HCT116 (cell line): Measurements from ENCODE around the gene DPM2. TPM values are rescaled to one million over a fixed set of nuclear protein-coding genes. Genes with fewer than 3 reads are reported as not detected.

ENCODE experiments used
- ATAC-seq: fragments of 200-7000 bp; cut with Tn5 transposase; 2 replicates; pipeline ENCODE4 v1.9.1; 2020; ENCODE audit warnings: mild to moderate bottlenecking, moderate library complexity
- BruUV-seq: library from RNA; stranded (reverse); fragments of 400-500 nt; replicated peaks from 2 replicates; lab custom pipeline; 2021; lab: Mats Ljungman, UMichigan
- CTCF ChIA-PET: fragments of 300-600 bp; sonication (Branson Sonifier 250); formaldehyde crosslinking; loops from one replicate; lab custom pipeline; 2021; ENCODE audit warnings: antibody characterized with exemption; lab: Charles Lee
- POLR2A ChIA-PET: fragments of 300-600, 350-600 bp; sonication (Branson Sonifier 250); formaldehyde crosslinking; loops from one replicate; lab custom pipeline; 2021; ENCODE audit warnings: antibody characterized with exemption; lab: Charles Lee
- RAD21 ChIA-PET, 2 experiments: fragments of 300-600 bp; sonication (Branson Sonifier 250); formaldehyde crosslinking; loops; one replicate each; lab custom pipeline; 2023; ENCODE audit warnings: low total read pairs in 2 of 2; ENCODE audit not compliant: uncharacterized antibody in 2 of 2, unreplicated experiment in 2 of 2, low non-redundant PET in 1 of 2; lab: Charles Lee
- DNase-seq: peaks from one replicate; pipeline ENCODE4 v3.0.0-alpha.2; 2010; ENCODE audit warnings: low read depth, low spot score
- H2AFZ ChIP-seq: fragments of 200-600 bp; shearing (Covaris generic), sonication (generic); 2 replicates; pipeline ENCODE4 v1.6.1; 2017; ENCODE audit warnings: low read depth, mixed run types, mixed read lengths, antibody characterized with exemption, low read length; ENCODE audit not compliant: poor library complexity, severe bottlenecking
- H3K27ac ChIP-seq: 2 replicates; pipeline ENCODE4 v1.5.1; 2012; ENCODE audit warnings: low read depth, low read length
- H3K27me3 ChIP-seq: fragments of 200-600 bp; sonication (generic); 2 replicates; pipeline ENCODE4 v1.6.1; 2016; ENCODE audit warnings: mixed run types, low read length, mixed read lengths; ENCODE audit not compliant: insufficient read depth
- H3K36me3 ChIP-seq, 2 experiments: fragments of 200-500 bp in 1 of 2; fragments of 200-600 bp in 1 of 2; sonication (Bioruptor generic) in 1 of 2; sonication (generic) in 1 of 2; 2 replicates each; pipeline versions ENCODE4 v1.5.1 to v1.6.1; 2014 to 2016; ENCODE audit warnings: low read length in 2 of 2, inconsistent platforms in 1 of 2, mixed read lengths in 1 of 2, mixed run types in 1 of 2; ENCODE audit not compliant: insufficient read depth in 2 of 2, control insufficient read depth in 1 of 2
- H3K4me1 ChIP-seq, 2 experiments: fragments of 200-600 bp in 1 of 2; sonication (generic) in 1 of 2; 2 replicates each; pipeline versions ENCODE4 v1.5.1 to v1.6.1; 2012 to 2017; ENCODE audit warnings: low read length in 2 of 2, inconsistent platforms in 1 of 2, mild to moderate bottlenecking in 1 of 2, mixed read lengths in 1 of 2, mixed run types in 1 of 2, moderate library complexity in 1 of 2; ENCODE audit not compliant: insufficient read depth in 2 of 2, control insufficient read depth in 1 of 2
- H3K4me2 ChIP-seq: fragments of 200-600 bp; sonication (generic); 2 replicates; pipeline ENCODE4 v1.6.1; 2017; ENCODE audit warnings: mixed run types, low read length, mixed read lengths
- H3K4me3 ChIP-seq, 2 experiments: fragments of 200-600 bp in 1 of 2; sonication (generic) in 1 of 2; replicated peaks in 1 of 2; 2 replicates each; pipeline ENCODE4 v1.5.1; 2011 to 2016; ENCODE audit warnings: low read length in 2 of 2, control low read depth in 1 of 2, low read depth in 1 of 2, mild to moderate bottlenecking in 1 of 2, mixed read lengths in 1 of 2, mixed run types in 1 of 2
- H3K79me2 ChIP-seq: fragments of 200-600 bp; sonication (generic); 2 replicates; pipeline ENCODE4 v1.6.1; 2017; ENCODE audit warnings: mild to moderate bottlenecking, mixed run types, low read length, moderate library complexity, mixed read lengths; ENCODE audit not compliant: insufficient read depth
- H3K9ac ChIP-seq: fragments of 200-600 bp; sonication (generic); 2 replicates; pipeline ENCODE4 v1.6.1; 2016; ENCODE audit warnings: low read length, mixed read lengths
- H3K9me2 ChIP-seq: fragments of 200-600 bp; sonication (generic), shearing (Covaris generic); 2 replicates; pipeline ENCODE4 v1.6.1; 2017; ENCODE audit warnings: mixed run types, mild to moderate bottlenecking, moderate library complexity; ENCODE audit not compliant: insufficient read depth
- H3K9me3 ChIP-seq, 2 experiments: fragments of 200-500 bp in 1 of 2; fragments of 200-600 bp in 1 of 2; sonication (Bioruptor generic) in 1 of 2; sonication (generic) in 1 of 2; 2 replicates each; pipeline ENCODE4 v1.6.1; 2014 to 2017; ENCODE audit warnings: low read length in 2 of 2, mixed read lengths in 2 of 2, inconsistent platforms in 1 of 2, low read depth in 1 of 2, mild to moderate bottlenecking in 1 of 2, mixed run types in 1 of 2, moderate library complexity in 1 of 2; ENCODE audit not compliant: control insufficient read depth in 1 of 2, insufficient read depth in 1 of 2
- H4K20me1 ChIP-seq: fragments of 200-600 bp; sonication (generic), shearing (Covaris generic); 2 replicates; pipeline ENCODE4 v1.6.1; 2017; ENCODE audit warnings: mixed run types, mild to moderate bottlenecking, moderate library complexity; ENCODE audit not compliant: insufficient read depth
- EZH2 ChIP-seq: fragments of 200-600 bp; sonication (generic); IDR thresholded peaks from 2 replicates; pipeline ENCODE4 v1.6.1; 2017; ENCODE audit warnings: antibody characterized with exemption, mixed run types
- POLR2AphosphoS5 ChIP-seq: IDR thresholded peaks from 2 replicates; pipeline ENCODE4 v1.6.1; 2011; ENCODE audit warnings: mild to moderate bottlenecking, low read depth, low read length, moderate library complexity
- ZNF274 ChIP-seq: fragments of 200-500 bp; sonication (Bioruptor generic); IDR thresholded peaks from 2 replicates; pipeline ENCODE4 v1.6.1; 2014; ENCODE audit warnings: mild to moderate bottlenecking, low read depth, low read length, inconsistent platforms
- intact Hi-C: fragments of 100-400 bp; cut with micrococcal nuclease; formaldehyde crosslinking; loops from 2 replicates; pipeline ENCODE4 v1.10.0; 2022
- total RNA-seq: library from RNA; stranded (reverse); gene quantifications from one replicate; pipeline ENCODE4 v1.2.1, GENCODE V29; 2021; ENCODE audit not compliant: unreplicated experiment
- TF ChIP-seq, protein P1 (sequence below), 3 experiments: fragments of 200-600 bp in 1 of 3; sonication (generic) in 1 of 3; IDR thresholded peaks in 2 of 3; conservative IDR thresholded peaks in 1 of 3; 2 replicates each; pipeline ENCODE4 v1.5.1; 2012 to 2017; ENCODE audit warnings: low read depth in 2 of 3, low read length in 2 of 3, antibody characterized with exemption in 1 of 3, borderline replicate concordance in 1 of 3, control low read depth in 1 of 3, mild to moderate bottlenecking in 1 of 3, mixed read lengths in 1 of 3, mixed run types in 1 of 3, moderate library complexity in 1 of 3; ENCODE audit not compliant: insufficient read depth in 1 of 3

Gene DPM2
- total RNA-seq, 1 experiment from 2014 or later = 54.6 TPM

DNA sequence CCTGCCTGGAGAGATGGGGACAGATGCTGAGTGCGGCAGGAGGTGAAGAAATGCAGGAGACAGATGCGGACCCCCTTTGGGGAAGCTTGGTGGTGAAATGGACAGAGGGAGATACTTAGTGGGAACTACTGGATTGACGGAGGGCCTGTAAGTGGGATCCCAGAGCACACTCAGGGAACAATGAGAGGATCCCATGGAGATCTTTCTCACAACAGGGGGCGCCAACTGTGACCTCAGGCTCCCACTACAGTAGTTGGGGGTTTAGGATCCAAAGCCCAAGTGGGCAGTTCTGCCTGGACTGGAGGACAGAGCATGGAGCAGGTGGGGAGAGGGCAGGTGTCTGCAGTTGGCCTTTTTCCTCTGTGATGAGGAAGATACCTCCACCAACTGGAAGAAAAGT is 3.4 kb downstream of the DPM2 start:
- H3K4me3 ChIP-seq = no peak overlapping the region
- no peaks in the 10 kb centered on the region for H3K9me2 ChIP-seq
- no peak for DNase-seq
- no peaks in the 10 kb centered on the region for H4K20me1 ChIP-seq
- intact Hi-C loops = no loop called here
- no peak overlapping the region for H2AFZ ChIP-seq
- no peak for TF ChIP-seq ZNF274
- TF ChIP-seq, protein P1, sequence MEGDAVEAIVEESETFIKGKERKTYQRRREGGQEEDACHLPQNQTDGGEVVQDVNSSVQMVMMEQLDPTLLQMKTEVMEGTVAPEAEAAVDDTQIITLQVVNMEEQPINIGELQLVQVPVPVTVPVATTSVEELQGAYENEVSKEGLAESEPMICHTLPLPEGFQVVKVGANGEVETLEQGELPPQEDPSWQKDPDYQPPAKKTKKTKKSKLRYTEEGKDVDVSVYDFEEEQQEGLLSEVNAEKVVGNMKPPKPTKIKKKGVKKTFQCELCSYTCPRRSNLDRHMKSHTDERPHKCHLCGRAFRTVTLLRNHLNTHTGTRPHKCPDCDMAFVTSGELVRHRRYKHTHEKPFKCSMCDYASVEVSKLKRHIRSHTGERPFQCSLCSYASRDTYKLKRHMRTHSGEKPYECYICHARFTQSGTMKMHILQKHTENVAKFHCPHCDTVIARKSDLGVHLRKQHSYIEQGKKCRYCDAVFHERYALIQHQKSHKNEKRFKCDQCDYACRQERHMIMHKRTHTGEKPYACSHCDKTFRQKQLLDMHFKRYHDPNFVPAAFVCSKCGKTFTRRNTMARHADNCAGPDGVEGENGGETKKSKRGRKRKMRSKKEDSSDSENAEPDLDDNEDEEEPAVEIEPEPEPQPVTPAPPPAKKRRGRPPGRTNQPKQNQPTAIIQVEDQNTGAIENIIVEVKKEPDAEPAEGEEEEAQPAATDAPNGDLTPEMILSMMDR (IDR thresholded peaks at IDR 0.05 in 2 of 3, conservative IDR thresholded peaks at IDR 0.05 in 1 of 3; ENCODE audit: borderline replicate concordance in 1 of 3, insufficient read depth in 1 of 3, low read depth in 2 of 3, low read length in 2 of 3) = peak in 1 of 3 experiments; percentile 22; a peak in 2 of 6 replicates
- TF ChIP-seq, all 23 proteins: peak for 1
- ChIA-PET POLR2A (no interaction called here), CTCF (interaction anchor here (1.4 to 2.4 kb wide), 2 partner anchors 8 to 10 kb away, joined by 5 to 7 read pairs; no protein-coding TSS in a partner anchor), RAD21 (no interaction called here)
- no peaks in the 10 kb centered on the region; a peak in 2 of 4 replicates for H3K36me3 ChIP-seq
- BruUV-seq = no TSS peak
- no peak overlapping the region for H3K9ac ChIP-seq
- H3K27me3 ChIP-seq = no peaks in the 10 kb centered on the region
- H3K79me2 ChIP-seq = peaks cover 37% of the 10 kb centered on the region
- H3K4me1 ChIP-seq = peaks cover 44 to 75% of the 10 kb centered on the region in 2 experiments
- no peak for ATAC-seq
- no peaks in the 10 kb centered on the region for H3K9me3 ChIP-seq
- peak overlapping the region; percentile 15; the same call in 1 of the 2 replicates for H3K27ac ChIP-seq
- no peak overlapping the region; the same call in 1 of the 2 replicates for H3K4me2 ChIP-seq

DNA sequence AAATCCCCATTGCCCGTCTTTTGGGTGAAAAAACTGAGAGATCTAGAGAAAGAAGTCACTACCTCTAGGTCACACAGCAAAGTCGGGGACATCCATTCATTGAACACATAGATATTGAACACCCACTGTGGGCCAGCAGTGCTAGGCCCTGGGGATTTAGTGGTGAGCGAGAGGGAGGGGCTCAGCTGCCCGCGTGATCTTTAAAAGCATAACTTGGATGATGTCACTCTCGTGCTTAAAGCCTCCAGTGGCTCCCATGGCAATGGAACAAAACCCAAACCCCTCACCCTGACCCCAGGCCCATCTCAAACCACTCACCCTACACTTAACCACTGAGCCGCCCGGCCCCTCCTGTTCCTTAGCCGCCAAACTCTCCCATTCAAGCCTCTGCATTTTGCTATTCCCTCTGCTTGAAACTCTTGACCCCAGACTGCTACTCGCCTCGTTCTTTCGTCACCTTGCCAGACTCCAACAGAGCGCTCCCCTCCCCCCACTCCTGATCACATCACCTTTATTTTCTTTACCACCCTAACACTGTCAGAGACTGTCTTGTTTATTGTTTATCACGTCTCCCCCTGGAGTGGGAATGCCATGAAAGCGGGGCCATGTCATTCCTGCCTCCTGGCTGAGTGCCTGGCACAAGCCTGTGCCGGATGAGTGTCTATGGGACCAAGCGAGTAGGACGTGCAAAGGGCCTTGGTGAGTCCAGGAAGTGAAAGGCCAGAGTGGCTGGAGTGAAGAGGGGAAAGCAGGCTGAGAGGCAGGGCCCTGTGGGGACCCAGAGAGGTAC is 6.4 kb downstream of the DPM2 start:
- no peaks in the 10 kb centered on the region for H3K9me3 ChIP-seq
- intact Hi-C loops = no loop called here
- peak overlapping the region; percentile 83 for H3K4me2 ChIP-seq
- peak overlapping the region; percentile 66 for H3K9ac ChIP-seq
- POLR2A ChIA-PET = interaction anchor here (1.9 kb wide), 1 partner anchor 24 kb away, joined by 7 read pairs; no protein-coding TSS in a partner anchor
- H3K27me3 ChIP-seq = no peaks in the 10 kb centered on the region
- peaks cover 24% of the 10 kb centered on the region for H3K79me2 ChIP-seq
- no peaks in the 10 kb centered on the region for H4K20me1 ChIP-seq
- DNase-seq = no peak
- BruUV-seq = no TSS peak
- peaks cover 59 to 91% of the 10 kb centered on the region in 2 experiments for H3K4me1 ChIP-seq
- RAD21 ChIA-PET = interaction anchor here in 1 of 2 experiments (0.6 kb wide), 1 partner anchor 186 kb away, joined by 4 read pairs; no protein-coding TSS in a partner anchor
- H3K9me2 ChIP-seq = no peaks in the 10 kb centered on the region
- peak; percentile 43 for TF ChIP-seq POLR2AphosphoS5
- no peak for TF ChIP-seq EZH2
- peak; percentile 12 for ATAC-seq
- peak overlapping the region; percentile 29 to 55 for H3K4me3 ChIP-seq
- CTCF ChIA-PET = interaction anchor here (1.3 to 1.9 kb wide), 3 partner anchors 10 to 186 kb away, joined by 5 to 8 read pairs (median 6); no protein-coding TSS in a partner anchor
- peak overlapping the region; percentile 84 for H3K27ac ChIP-seq
- H2AFZ ChIP-seq = no peak overlapping the region
- H3K36me3 ChIP-seq = no peaks in the 10 kb centered on the region; a peak in 2 of 4 replicates
